ENCODE data around the gene THAP7.

Gene THAP7

GRCh38 chr22:20962491-20962945, 39.4 kb downstream of the THAP7 start:
- no peak for DNase-seq

DNA sequence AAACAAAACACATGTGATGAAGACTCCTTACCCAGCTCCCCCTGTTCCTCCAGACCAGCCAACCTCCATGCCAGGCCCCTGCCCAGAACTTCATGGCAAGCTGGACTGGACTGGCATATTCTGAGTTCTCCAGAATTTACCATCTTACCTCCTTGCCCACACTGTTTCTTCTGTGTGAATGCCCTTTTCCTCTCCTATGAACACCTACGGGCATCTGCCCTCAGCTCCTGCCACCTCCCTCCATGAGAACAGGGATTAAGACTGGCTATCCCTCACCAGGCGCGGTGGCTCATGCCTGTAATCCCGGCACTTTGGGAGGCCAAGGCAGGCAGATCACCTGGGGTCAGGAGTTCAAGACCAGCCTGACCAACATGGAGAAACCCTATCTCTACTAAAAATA, 41.3 kb downstream of the THAP7 start:
- no peak for DNase-seq

DNA sequence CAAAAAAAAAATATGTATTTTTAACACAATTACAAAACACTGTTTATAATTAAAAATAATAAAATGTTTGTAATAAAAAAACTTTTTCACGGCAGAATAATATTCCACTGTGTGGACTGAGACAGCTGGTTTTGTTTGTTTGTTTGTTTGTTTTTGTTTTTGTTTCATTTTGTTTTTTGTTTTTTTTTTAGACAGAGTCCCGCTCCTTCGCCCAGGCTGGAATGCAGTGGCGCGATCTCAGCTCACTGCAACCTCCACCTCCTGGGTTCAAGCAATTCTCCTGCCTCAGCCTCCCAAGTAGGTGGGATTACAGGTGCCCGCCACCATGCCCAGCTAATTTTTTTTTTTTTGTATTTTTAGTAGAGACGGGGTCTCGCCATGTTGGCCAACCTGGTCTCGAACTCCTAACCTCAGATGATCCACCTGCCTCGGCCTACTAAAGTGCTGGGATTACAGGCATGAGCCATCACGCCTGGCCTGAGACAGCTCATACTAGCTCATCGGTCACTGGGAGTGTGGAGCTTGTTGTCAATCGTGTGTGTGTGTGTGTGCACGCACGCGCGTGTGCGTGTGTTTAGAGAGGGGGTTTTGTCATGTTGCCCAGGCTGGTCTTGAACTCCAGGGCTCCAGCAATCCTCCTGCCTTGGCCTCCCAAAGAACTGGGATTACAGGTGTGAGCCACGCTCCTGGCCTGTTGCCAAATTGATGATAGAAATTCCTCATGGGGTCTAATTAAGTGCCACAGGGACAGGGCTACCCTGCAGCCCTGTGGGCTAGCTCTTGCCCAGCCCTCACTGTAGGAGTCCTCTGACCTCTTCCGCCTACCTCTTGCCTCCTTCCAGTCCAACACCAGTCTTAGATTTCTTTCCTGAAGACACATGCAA, 42.1 kb downstream of the THAP7 start:
- no peak for DNase-seq

DNA sequence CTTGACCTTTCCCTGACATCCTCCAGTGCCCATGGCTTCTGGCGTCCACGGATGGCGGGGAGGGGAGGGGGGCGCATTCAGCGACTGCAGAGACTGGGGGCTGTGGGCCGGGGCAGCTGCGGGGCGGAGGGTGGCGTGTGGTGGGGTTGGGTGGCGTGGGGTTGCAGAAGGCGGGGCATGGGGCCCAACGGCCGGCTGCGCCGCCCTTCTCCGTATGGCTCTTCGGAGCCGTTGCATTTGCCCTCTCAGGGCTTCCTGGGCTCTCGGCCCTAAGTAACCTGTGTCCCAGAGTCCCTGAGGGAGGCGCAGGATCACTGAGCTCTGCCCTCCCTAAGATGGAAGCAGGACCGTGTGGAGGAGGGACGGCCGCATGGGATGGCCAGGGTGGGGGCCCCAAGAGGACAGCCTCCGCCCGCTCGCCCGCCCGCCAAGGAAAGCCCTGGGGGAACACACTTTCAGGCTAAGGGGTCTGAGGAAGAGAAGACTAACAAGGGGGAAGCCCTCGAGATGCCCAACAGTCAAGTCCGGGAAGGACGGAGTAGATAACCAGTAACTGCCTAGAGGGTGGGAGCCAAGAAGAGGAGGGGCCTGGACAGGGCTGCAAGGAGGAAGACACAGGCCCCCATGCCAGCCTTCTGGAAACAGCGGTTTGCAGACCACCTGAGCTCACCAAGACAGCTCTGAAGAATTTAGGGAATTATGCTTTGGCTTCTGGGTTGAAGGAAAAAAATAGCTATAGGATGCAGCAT, 44.1 kb downstream of the THAP7 start:
- no peak for DNase-seq

DNA sequence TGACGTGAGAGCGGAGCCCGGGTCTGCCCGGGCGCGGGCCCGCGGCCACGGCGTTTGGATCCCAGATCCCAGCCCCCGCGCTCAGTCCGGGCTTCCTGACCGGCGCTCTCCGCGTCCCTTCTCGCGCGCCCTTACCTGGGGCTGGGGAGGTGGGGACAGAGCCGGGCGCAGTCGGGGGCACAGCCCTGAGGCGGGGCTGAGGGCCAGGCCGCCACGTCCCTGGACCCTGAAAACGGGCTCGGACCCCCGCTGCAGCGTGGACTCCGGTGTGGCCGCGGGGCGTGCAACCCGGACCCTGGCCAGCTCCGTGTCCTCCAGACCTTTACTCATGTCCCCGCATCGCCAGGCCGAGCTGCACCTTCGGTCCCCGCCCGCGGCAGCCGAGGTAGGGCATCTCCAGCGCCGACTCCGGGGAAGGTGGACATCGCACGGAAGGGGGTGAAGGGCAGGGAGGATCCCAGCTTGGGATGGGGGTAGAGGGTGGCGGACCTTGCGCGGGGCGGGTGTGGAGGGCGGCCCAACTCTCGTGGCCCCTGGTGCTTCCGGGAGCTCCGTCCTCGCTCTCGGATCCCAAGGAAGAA, 44.7 kb downstream of the THAP7 start:
- no peak for DNase-seq

GRCh38 chr22:20956258-20957101, 45.4 kb downstream of the THAP7 start:
- DNase-seq = no peak

- no peak for DNase-seq
Measured at GRCh38 chr22:20955548-20955947, 46.4 kb downstream of the THAP7 start.

DNA sequence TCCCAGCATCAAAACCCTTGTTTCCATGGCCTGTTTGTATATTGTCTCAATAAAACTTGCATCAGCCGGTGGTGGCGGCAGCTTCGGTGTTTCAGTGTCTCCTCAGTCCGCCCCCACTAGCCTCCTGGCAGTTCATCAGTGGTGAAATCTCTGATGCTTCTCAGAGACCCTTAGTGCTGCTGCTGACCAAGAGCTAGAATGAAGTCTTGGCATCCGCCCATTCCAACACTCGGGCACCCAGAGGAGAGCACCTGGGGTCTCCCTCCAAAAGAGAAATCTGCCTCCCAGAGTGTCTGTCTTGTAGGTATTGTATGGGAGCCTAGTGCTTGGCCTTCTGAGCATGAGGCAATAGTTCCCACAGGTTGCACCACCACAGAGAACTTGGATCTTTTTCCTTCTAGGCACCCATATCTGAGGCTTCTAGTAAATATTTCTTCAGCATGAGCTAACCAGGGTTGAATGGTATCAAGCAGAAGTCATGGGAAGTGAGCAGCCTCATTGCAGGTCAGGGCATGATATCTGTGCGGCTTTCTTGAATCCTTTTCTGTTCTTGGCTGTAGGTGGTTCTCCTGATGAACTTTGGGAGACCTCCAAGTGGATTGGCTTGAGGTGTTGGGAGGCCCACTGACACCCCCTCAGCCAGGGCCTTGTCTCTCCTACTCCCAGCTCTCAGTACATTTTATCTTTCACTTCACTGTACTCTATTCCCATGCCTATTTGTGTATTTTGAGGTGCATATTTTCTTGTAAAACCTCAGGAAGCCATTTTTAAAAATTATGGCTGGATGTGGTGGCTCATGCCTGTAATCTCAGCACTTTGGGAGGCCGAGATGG, 48.0 kb downstream of the THAP7 start:
- DNase-seq = no peak

DNA sequence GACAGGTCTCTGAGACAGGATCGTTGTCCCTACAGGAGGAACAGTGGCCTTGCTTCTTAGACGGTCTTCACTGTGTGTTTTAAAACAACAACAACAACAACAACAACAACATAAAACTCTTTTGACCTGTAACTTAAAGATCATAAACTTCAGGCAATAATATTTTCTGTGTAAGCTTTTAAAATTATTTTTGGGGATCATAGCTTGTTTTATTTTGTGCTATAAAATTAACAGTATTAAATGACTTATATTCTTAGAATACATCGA, 48.6 kb downstream of the THAP7 start:
- DNase-seq = no peak

DNA sequence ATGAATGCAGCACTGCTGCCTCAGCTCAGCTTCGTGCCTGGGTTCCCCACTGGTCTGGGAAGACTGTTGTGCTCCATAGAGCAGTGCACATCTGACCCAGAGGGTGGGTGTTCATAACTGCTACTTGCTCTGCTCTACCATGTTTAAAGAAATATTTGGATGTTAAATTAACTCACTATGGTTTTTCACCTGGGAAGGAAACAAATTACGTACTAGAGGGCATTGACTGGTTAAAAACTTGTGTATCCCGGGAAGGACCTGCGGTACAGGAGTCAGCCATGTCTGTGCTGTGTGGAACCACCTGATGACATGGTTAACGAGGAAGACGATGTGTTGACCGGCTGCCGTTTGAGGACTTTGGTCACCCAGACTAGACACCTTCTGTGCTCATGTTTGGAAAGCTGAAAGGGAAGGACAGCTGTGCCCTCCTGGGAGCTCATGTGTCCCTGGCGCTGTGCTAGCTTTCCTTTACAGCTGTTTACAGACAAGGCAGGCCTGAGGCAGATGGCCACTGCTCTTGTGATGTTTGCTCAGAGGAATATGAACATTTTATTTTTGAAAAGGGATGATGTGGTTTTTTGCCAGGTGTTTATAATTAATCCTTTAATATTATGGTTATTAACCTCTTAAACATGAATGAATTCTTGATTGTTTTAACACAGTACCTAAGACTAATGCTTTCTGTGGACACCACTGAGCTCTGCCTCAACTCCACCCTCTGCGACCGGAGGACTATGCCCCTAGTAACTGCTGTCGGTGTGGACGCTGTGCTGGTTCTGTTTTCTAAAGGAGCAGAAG, 49.2 kb downstream of the THAP7 start:
- DNase-seq = no peak

GRCh38 chr22:20951932-20952380, 50.0 kb downstream of the THAP7 start:
- DNase-seq = no peak

DNA sequence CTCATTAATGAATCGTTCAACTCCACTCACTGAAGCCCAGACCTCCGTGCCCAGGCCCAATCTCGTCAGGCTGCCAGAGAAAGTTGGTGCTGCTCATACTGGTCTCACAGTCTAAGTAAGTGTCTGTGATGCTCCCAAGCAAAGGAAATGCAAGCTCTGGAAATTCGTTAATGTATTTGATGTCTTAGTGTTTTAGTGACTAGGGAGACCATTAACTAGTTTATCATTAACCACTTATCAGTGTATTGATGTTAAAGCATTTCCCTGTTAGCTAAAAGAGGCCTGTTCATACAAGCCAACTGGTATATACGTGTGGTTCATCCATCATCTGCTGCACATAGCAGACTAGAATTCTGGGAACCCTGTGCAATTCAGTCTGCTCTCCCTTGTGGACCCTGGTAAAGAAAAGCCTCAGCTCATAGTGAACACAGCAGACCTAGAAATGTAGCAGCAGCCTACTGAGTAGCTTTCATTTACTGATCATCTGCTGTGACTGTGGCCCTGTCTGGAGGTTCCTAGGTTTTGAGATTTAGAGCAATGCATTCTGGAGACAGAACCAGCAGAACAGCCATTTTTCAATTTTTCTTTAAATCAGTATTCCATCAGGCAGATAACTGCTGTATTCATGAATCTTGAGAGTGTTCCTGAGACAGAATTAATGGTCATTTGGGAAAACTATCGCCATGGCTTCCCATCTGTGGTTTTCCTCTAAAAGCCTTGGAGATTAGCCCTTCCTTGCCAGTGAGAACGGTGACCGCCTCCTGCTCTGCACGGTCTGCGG, 50.6 kb downstream of the THAP7 start:
- no peak for DNase-seq

DNA sequence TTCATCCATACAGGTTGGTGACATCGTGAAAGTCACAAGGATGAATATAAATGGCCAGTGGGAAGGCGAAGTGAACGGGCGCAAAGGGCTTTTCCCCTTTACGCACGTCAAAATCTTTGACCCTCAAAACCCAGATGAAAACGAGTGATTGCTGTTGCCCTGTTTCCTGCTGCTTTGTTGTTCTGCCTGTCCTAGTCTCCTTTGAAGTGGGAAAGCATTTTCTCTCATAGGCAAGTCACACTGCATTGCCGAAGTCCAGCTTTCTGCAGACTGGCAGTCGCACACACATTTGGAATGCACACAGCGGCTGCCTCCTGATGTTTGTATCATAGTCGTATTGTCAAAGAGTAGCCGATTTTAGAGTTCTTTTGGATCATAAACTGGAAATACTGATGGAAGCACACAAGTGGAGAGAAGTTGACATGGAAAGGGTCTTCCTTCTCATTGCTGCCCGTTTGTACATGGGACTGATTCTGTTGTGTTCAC, 52.2 kb downstream of the THAP7 start:
- no peak for DNase-seq
